ENCODE results near the gene CAMTA1.

DNA sequence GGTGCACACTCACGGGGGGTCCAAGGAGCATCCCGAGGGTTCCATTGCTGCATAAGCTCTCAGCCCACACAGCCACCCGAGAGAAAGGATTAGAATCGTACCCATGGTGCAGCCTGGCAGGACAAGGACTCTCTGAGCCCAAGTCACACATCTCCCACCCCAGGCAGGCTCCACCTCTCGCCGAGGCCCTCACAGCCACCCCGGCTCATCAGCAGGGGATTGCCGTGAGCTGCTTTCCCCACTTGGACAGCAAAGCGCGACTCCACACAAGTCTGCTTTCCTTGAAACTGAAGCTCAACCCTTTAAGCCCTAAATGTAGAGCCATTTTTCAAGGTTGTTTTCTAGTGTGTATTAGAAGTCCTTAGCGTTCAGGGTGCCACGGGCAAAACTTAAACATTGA lies 679.5 kb downstream of the CAMTA1 start:
- no peak for TF ChIP-seq EZH2phosphoT487 (IDR thresholded peaks at IDR 0.05)
- TF ChIP-seq, protein P1, sequence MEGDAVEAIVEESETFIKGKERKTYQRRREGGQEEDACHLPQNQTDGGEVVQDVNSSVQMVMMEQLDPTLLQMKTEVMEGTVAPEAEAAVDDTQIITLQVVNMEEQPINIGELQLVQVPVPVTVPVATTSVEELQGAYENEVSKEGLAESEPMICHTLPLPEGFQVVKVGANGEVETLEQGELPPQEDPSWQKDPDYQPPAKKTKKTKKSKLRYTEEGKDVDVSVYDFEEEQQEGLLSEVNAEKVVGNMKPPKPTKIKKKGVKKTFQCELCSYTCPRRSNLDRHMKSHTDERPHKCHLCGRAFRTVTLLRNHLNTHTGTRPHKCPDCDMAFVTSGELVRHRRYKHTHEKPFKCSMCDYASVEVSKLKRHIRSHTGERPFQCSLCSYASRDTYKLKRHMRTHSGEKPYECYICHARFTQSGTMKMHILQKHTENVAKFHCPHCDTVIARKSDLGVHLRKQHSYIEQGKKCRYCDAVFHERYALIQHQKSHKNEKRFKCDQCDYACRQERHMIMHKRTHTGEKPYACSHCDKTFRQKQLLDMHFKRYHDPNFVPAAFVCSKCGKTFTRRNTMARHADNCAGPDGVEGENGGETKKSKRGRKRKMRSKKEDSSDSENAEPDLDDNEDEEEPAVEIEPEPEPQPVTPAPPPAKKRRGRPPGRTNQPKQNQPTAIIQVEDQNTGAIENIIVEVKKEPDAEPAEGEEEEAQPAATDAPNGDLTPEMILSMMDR (IDR thresholded peaks at IDR 0.05), result no peak
- TF ChIP-seq EZH2 (IDR thresholded peaks at IDR 0.05), result no peak

All from neural progenitor cell (in vitro differentiated cells).